ENCODE data around the gene RPP38. TPM values are rescaled to one million over a fixed set of nuclear protein-coding genes. Genes with fewer than 3 reads are reported as not detected.

RPP38 gene
- total RNA-seq, 1 experiment from 2014 or later, result 15.9 TPM

DNA sequence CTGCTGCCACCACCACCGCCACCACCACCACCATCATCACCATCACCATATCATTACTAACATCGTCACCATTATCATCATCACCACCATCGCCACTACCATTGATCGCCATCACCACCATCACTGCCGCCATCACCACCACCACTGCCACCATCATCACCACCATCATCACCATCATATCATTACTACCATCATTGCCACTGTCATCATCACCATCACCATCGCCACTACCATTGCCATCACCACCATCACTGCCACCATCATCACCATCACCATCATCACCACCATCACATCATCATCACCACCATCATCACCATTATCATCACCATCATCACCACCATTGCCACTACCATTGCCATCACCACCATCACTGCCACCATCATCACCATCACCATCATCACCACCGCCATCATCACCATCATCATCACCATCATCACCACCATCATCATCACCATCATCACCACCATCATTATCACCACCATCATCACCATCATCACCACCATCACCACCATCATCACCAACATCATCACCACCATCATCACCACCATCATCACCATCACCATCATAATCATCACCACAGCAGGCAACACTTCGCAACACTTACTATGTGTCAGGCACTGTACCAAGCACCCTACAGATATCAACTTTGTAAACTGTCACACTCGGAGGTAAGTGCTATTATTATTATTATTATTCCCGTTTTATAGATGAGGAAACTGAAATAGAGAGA lies 52.1 kb downstream of the RPP38 start:
- Histone ChIP-seq H3K27me3 (ENCODE audit: insufficient read depth, low read depth) (no peaks in the 10 kb centered on the region), H3K4me3 (no peak overlapping the region), H3K9me3 (ENCODE audit: insufficient read depth, low read depth) (no peaks in the 10 kb centered on the region), H4K20me1 (ENCODE audit: insufficient read depth) (no peaks in the 10 kb centered on the region), H3K36me3 (ENCODE audit: low read depth) (no peaks in the 10 kb centered on the region), H3K27ac (no peak overlapping the region), H3K9me2 (ENCODE audit: insufficient read depth) (no peaks in the 10 kb centered on the region), H3K4me1 (replicated peaks; ENCODE audit: insufficient read depth) (no peaks in the 10 kb centered on the region), H3F3A (ENCODE audit: insufficient read depth, low read depth) (no peaks in the 10 kb centered on the region), H2AFZ (no peak overlapping the region), H3K4me2 (no peak overlapping the region), H3K79me2 (ENCODE audit: low read depth) (no peaks in the 10 kb centered on the region)
- no TSS peak for BruUV-seq (replicated peaks)
- intact Hi-C loops (cut with micrococcal nuclease; ENCODE audit: unreplicated experiment), result no loop called here
- no peak for TF ChIP-seq EZH2 (IDR thresholded peaks at IDR 0.05; ENCODE audit: low read depth)
- TF ChIP-seq CTCF (conservative IDR thresholded peaks at IDR 0.05), result no peak
- ChIA-PET POLR2A (ENCODE audit: unreplicated experiment) (no interaction called here), CTCF (no interaction called here)
- no peak for DNase-seq

DNA sequence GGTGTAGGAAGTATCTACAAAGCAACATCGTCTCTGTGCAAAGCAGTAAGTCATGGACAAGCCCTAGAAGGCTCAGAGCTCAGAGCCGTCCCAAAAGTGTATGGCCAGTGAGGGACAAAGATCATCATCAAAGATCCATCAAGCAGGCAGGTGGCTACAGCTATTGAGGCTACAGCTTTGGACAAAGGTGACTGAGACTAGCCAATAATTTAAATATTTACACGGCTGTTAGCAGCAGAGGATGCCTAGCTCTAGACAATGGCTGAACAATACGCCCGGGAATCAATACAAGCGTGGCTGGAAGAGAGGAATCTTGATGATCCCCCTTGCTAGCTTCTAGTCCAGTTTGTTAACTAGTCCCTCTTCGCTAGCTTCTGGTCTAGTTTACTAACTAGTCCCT lies 53.4 kb downstream of the RPP38 start:
- Histone ChIP-seq H2AFZ (no peak overlapping the region), H3K4me2 (no peak overlapping the region), H3K4me1 (replicated peaks; ENCODE audit: insufficient read depth) (no peaks in the 10 kb centered on the region), H3K27me3 (ENCODE audit: insufficient read depth, low read depth) (no peaks in the 10 kb centered on the region), H4K20me1 (ENCODE audit: insufficient read depth) (no peaks in the 10 kb centered on the region), H3K9me3 (ENCODE audit: insufficient read depth, low read depth) (no peaks in the 10 kb centered on the region), H3K79me2 (ENCODE audit: low read depth) (no peaks in the 10 kb centered on the region), H3K4me3 (no peak overlapping the region), H3F3A (ENCODE audit: insufficient read depth, low read depth) (no peaks in the 10 kb centered on the region), H3K27ac (no peak overlapping the region), H3K36me3 (ENCODE audit: low read depth) (no peaks in the 10 kb centered on the region), H3K9me2 (ENCODE audit: insufficient read depth) (no peaks in the 10 kb centered on the region)
- no TSS peak for BruUV-seq (replicated peaks)
- DNase-seq, result no peak
- TF ChIP-seq EZH2 (IDR thresholded peaks at IDR 0.05; ENCODE audit: low read depth) (no peak), CTCF (conservative IDR thresholded peaks at IDR 0.05) (no peak)
- intact Hi-C loops (cut with micrococcal nuclease; ENCODE audit: unreplicated experiment), result no loop called here
- ChIA-PET POLR2A (ENCODE audit: unreplicated experiment) (no interaction called here), CTCF (interaction anchor here (0.7 kb wide), 1 partner anchor 577 kb away, joined by 3 read pairs; no protein-coding TSS in a partner anchor)

DNA sequence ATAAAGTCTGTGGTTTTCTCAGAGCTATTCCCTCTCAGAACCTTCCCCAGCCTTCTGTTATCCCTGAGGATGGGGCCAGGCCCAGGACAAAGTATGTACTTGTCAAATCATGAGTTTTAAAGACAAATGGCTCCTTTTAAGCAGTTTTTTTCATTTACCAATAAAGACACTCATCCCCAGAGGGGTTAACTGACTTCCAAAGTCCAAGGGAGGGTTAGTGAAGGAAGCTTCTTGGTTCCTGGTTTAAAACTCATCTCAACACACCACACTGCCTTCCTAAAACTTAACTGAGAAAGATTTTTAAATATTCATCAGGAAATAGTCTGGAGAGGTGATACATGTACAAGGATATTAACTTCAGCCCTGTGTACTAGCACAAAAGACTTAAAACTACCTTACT lies 55.4 kb downstream of the RPP38 start:
- ChIA-PET POLR2A (ENCODE audit: unreplicated experiment) (no interaction called here), CTCF (interaction anchor here (0.6 kb wide), 1 partner anchor 16 kb away, joined by 4 read pairs; the partner anchor contains the start of gene NMT2)

More for the DNA sequence above, 55.4 kb downstream of the RPP38 start:
- no peaks in the 10 kb centered on the region for H3K9me3 ChIP-seq (ENCODE audit: insufficient read depth, low read depth)
- H3K36me3 ChIP-seq (ENCODE audit: low read depth), result no peaks in the 10 kb centered on the region
- H2AFZ ChIP-seq, result no peak overlapping the region
- H3K9me2 ChIP-seq (ENCODE audit: insufficient read depth), result no peaks in the 10 kb centered on the region
- no TSS peak for BruUV-seq (replicated peaks)
- H3K27me3 ChIP-seq (ENCODE audit: insufficient read depth, low read depth), result no peaks in the 10 kb centered on the region
- H3K4me1 ChIP-seq (replicated peaks; ENCODE audit: insufficient read depth), result no peaks in the 10 kb centered on the region
- no peaks in the 10 kb centered on the region for H3K79me2 ChIP-seq (ENCODE audit: low read depth)
- no peaks in the 10 kb centered on the region for H4K20me1 ChIP-seq (ENCODE audit: insufficient read depth)
- TF ChIP-seq EZH2 (IDR thresholded peaks at IDR 0.05; ENCODE audit: low read depth), result no peak
- no peak for TF ChIP-seq CTCF (conservative IDR thresholded peaks at IDR 0.05)
- H3K4me2 ChIP-seq, result no peak overlapping the region
- H3F3A ChIP-seq (ENCODE audit: insufficient read depth, low read depth), result no peaks in the 10 kb centered on the region
- intact Hi-C loops (cut with micrococcal nuclease; ENCODE audit: unreplicated experiment), result no loop called here
- DNase-seq, result no peak
- H3K4me3 ChIP-seq, result no peak overlapping the region
- no peak overlapping the region for H3K27ac ChIP-seq

Other genes with a start within 250 kb of the RPP38 start
- gene SUV39H2, start 218.5 kb upstream of the RPP38 start, total RNA-seq (2021), result 13.4 and 20.9 TPM in 2 replicates
- gene DCLRE1C, start 143.3 kb upstream of the RPP38 start, total RNA-seq (2021), result 14.0 and 15.6 TPM in 2 replicates
- 1.8 and 4.1 TPM in 2 replicates for gene MEIG1, start 138.0 kb upstream of the RPP38 start, total RNA-seq (2021)
- gene OLAH, start 53.4 kb upstream of the RPP38 start, total RNA-seq (2021), result not detected in 2 replicates
- gene ACBD7, start 8.6 kb upstream of the RPP38 start, total RNA-seq (2021), result 5.9 and 8.2 TPM in 2 replicates
- gene NMT2, start 71.3 kb downstream of the RPP38 start, total RNA-seq (2021), result 10.9 and 11.0 TPM in 2 replicates

All from PC-9 (cell line).